A375 (cell line): ENCODE measurements around the gene PGGT1B. TPM values are rescaled to one million over a fixed set of nuclear protein-coding genes. Genes with fewer than 3 reads are reported as not detected.

Experiments
- small RNA-seq: library from RNA; depleted of rRNA; stranded (forward); fragments of <200 nt; gene quantifications from one replicate; pipeline ENCODE3, GENCODE V24; 2014
- total RNA-seq: library from RNA; depleted of rRNA; stranded (reverse); fragments of >200 nt; shearing (Covaris generic); gene quantifications from 2 replicates; pipeline ENCODE4 v1.2.3, GENCODE V29; 2014; rRNA removed

Gene PGGT1B
- total RNA-seq = 16.2 and 16.7 TPM in 2 replicates

GRCh38 chr5:115262321-115263077 is at the start of gene PGGT1B:
PGGT1B (minus strand) TSS chr5:115262877; CDS start chr5:115262851, 26 bp downstream.

DNA sequence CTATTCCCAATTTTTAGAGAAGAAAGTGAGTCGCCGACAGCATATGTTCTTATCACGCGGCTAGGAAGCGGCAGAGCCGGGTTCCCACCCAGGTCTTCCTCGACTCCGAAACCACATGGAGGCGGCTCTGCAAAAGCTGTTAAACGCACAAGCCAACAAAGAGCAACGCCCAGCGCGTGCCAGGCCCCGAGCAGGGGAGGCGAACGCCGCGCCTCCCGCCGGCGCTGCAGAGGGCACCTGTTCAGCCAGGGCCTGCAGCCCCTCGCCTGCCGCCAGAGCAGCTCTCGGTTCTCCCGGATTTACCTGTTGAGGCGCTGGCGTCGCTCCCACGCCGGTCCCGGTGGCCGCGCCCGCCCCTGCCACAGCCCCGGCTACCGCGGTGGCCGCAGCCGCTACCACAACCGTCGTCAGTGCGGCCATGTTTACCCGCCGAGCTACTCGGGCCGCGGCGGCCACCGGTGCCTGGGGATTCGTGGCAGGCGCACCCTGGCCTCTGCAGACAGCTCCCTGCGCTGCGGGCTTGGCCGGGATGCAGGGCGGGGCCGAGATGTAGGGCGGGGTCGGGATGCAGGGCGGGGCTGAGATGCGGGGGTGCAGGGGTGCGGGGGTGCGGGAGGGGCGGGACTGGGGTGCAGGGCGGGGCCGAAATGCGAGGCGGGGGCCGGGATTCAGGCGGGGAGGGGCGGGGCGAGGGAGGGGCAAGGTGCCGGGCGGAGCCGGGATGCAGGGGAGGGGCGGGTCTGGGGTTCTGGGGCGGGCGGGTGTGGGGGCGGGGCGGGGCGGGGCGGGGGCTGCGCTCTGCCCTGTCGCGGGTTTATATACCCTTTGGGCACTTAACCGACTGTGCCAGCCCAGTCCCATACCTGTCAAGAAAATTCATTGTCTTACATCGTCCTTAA is 33.7 kb upstream of the PGGT1B start, which contains the start of gene CCDC112:
Gene CCDC112 (minus strand): TSS at position 531 of the 899 bp plus-strand sequence. CDS start 111 bp downstream, at position 420.

GRCh38 chr5:115169487-115170133 is 93.1 kb downstream of the PGGT1B start, which contains the start of gene TRIM36:
TRIM36 (minus strand) TSS chr5:115169908; CDS start chr5:115169634, 274 bp downstream.

Small RNA genes lying within 50 kb of the gene (small RNA-seq; reads per million reads assigned to genes)
- gene HMGN1P15 = not detected

Other genes with a start within 250 kb of the PGGT1B start
- 6.3 and 8.8 TPM in 2 replicates for gene TRIM36, start 93.0 kb downstream of the PGGT1B start, total RNA-seq
- gene CCDC112, start 33.8 kb upstream of the PGGT1B start, total RNA-seq = 7.4 and 15.2 TPM in 2 replicates